ENCODE data around the gene CHKA. TPM values are rescaled to one million over a fixed set of nuclear protein-coding genes. Genes with fewer than 3 reads are reported as not detected.

Gene CHKA
- total RNA-seq, 1 experiment from 2014 or later: 63.0 TPM

GRCh38 chr11:68041617-68042218 is 79.5 kb downstream of the CHKA start:
- no peak overlapping the region for H2AK5ac ChIP-seq (ENCODE audit: insufficient read length, low read length)
- no peak overlapping the region for H3K56ac ChIP-seq (ENCODE audit: insufficient read length, low read depth, low read length)
- no peak overlapping the region for H3K27ac ChIP-seq (ENCODE audit: insufficient read length, low read depth, low read length)
- H3K79me1 ChIP-seq (ENCODE audit: insufficient read depth, low read depth, low read length, poor library complexity, severe bottlenecking): no peaks in the 10 kb centered on the region
- H3K4me2 ChIP-seq (ENCODE audit: insufficient read depth, insufficient read length, low read length): no peak overlapping the region
- no peak overlapping the region for H2BK5ac ChIP-seq (ENCODE audit: insufficient read length, low read length)
- H2BK20ac ChIP-seq (ENCODE audit: low read depth, low read length, poor library complexity, severe bottlenecking): no peak overlapping the region
- no peak overlapping the region for H4K5ac ChIP-seq (ENCODE audit: insufficient read length, low read depth, low read length)
- H3K36me3 Mint-ChIP-seq (ENCODE audit: insufficient read depth in 1 of 3, low read depth in 3 of 3): no peaks in the 10 kb centered on the region; a peak in 1 of 7 replicates
- no peak overlapping the region for H3K23ac ChIP-seq (ENCODE audit: insufficient read length, low read depth, low read length)
- H3K14ac ChIP-seq (ENCODE audit: insufficient read depth, low read length): no peak overlapping the region
- H3K27ac Mint-ChIP-seq: peak overlapping the region; percentile 83 to 94 (median 87); a peak in 6 of 7 replicates
- no peak overlapping the region for H2BK12ac ChIP-seq (ENCODE audit: insufficient read length, low read depth, low read length)
- peaks cover 7 to 9% of the 10 kb centered on the region in 2 experiments for H3K4me1 Mint-ChIP-seq
- H3K18ac ChIP-seq (ENCODE audit: insufficient read length, low read depth, low read length): no peak overlapping the region
- no peaks in the 10 kb centered on the region for H3K27me3 ChIP-seq (ENCODE audit: insufficient read depth, low read length)
- no CpG with 5 or more reads among the region's 12 CpGs for WGBS (ENCODE audit: extremely low coverage, insufficient read length, low lambda C conversion rate)
- no peaks in the 10 kb centered on the region for H4K20me1 ChIP-seq (ENCODE audit: control insufficient read depth, insufficient read depth, insufficient read length)
- H3K4me3 Mint-ChIP-seq: no peak overlapping the region
- no peaks in the 10 kb centered on the region for H3K79me2 ChIP-seq (ENCODE audit: insufficient read depth, low read length)
- H3K27me3 Mint-ChIP-seq (ENCODE audit: low read depth): no peaks in the 10 kb centered on the region
- no peaks in the 10 kb centered on the region for H3K9me3 Mint-ChIP-seq
- H3K23me2 ChIP-seq (ENCODE audit: insufficient read length, low read depth, low read length, poor library complexity, severe bottlenecking): no peaks in the 10 kb centered on the region
- H3K4me1 ChIP-seq (ENCODE audit: insufficient read depth, low read length): no peaks in the 10 kb centered on the region; the same call in 1 of the 2 replicates
- no peak overlapping the region for H4K8ac ChIP-seq (replicated peaks; ENCODE audit: insufficient read length, low read depth, low read length)
- no peak overlapping the region for H3T11ph ChIP-seq (ENCODE audit: low read length)
- no peak for TF ChIP-seq CTCF (conservative IDR thresholded peaks at IDR 0.05)
- no peak for DNase-seq
- H2BK15ac ChIP-seq (ENCODE audit: low read depth, low read length): no peak overlapping the region
- no peak overlapping the region for H2AFZ ChIP-seq (ENCODE audit: low read length)
- H2BK120ac ChIP-seq (ENCODE audit: low read depth, low read length, poor library complexity, severe bottlenecking): no peak overlapping the region
- no peak overlapping the region for H3K9ac ChIP-seq (ENCODE audit: extremely low read depth, insufficient read length, low read length)
- H3K4ac ChIP-seq (ENCODE audit: low read depth, low read length): no peak overlapping the region
- no peak overlapping the region for H4K91ac ChIP-seq (ENCODE audit: insufficient read length, low read depth, low read length)
- no peaks in the 10 kb centered on the region for H3K9me3 ChIP-seq (ENCODE audit: control insufficient read depth, low read depth, low read length)

Data from H9 (cell line).